Fibroblast of mammary gland (primary cell): ENCODE data around the gene RNF138.
"Not testable (repeated sequence)": the region's sequence is repeated elsewhere in the genome, so short reads cannot be mapped to it uniquely, and the experiment has no call there.

Source experiments
- DNase-seq: peaks from one replicate; pipeline ENCODE4 v3.0.0-alpha.2; 2010; ENCODE audit warnings: low read depth
- H3K4me3 ChIP-seq: 2 replicates; pipeline ENCODE4 v1.5.1; 2011; ENCODE audit warnings: low read depth, mild to moderate bottlenecking, low read length, moderate library complexity; ENCODE audit not compliant: control insufficient read depth
- TF ChIP-seq, protein P1 (sequence below): conservative IDR thresholded peaks from 2 replicates; pipeline ENCODE4 v1.5.1; 2011; ENCODE audit warnings: low read depth, low read length, inconsistent platforms; ENCODE audit not compliant: control insufficient read depth, insufficient read depth

The RNF138 gene

DNA sequence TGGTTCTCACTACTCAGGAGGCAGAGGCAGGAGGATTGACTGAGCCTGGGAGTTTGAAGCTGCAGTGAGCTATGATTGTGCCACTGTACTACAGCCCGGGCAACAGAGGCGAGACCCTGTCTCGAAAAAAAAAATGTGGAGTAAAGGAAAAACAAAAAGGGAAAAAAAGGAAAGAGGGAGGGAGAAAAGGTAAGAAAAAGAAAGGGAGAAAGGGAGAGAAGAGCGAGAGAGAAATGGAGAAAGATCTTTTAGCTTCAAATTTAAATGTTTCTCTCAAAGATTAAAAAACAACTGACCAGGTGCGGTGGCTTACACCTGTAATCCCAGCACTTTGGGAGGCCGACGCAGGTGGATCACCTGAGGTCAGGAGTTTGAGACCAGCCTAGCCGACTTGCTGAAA, 7.9 kb upstream of the RNF138 start:
- no peak for DNase-seq
- no peak overlapping the region for H3K4me3 ChIP-seq
- TF ChIP-seq, protein P1, sequence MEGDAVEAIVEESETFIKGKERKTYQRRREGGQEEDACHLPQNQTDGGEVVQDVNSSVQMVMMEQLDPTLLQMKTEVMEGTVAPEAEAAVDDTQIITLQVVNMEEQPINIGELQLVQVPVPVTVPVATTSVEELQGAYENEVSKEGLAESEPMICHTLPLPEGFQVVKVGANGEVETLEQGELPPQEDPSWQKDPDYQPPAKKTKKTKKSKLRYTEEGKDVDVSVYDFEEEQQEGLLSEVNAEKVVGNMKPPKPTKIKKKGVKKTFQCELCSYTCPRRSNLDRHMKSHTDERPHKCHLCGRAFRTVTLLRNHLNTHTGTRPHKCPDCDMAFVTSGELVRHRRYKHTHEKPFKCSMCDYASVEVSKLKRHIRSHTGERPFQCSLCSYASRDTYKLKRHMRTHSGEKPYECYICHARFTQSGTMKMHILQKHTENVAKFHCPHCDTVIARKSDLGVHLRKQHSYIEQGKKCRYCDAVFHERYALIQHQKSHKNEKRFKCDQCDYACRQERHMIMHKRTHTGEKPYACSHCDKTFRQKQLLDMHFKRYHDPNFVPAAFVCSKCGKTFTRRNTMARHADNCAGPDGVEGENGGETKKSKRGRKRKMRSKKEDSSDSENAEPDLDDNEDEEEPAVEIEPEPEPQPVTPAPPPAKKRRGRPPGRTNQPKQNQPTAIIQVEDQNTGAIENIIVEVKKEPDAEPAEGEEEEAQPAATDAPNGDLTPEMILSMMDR = no peak

DNA sequence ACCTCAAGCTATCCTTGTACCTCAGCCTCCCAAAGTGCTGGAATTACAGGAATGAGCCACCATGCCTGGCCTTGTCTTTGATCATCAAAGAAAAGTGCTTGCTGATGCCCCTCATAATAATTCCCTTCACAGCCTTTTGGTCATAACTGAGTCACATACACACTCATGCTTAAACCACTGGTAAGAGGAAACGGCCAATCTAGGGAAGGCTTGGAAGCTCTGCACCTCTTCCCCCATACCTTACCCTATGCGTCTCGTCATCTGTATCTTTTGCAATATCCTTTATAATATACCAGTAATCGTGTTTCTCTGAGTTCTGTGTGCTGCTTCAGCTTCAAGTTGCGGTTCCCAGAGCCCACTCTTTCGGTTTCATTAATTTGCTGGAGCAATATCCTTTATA, 4.8 kb upstream of the RNF138 start:
- H3K4me3 ChIP-seq = no peak overlapping the region
- TF ChIP-seq, protein P1 = no peak
- peak; percentile 90 for DNase-seq

DNA sequence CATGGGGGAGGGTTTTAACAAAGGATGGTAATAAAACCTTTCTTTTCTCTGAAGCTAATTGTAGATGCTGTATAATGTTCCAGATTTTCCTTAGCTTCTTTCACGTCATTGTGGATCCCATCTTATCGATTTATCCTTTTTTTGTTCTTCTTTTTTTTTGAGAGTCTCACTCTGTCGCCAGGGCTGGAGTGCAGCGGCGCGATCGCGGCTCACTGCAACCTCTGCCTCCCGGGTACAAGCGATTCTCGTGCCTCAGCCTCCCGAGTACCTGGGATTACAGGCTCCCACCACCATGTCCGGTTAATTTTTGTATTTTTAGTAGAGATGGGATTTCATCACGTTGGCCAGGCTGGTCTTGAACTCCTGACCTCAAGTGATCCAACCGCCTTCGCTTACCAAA, 843 bp upstream of the RNF138 start:
- not testable (repeated sequence) for DNase-seq

DNA sequence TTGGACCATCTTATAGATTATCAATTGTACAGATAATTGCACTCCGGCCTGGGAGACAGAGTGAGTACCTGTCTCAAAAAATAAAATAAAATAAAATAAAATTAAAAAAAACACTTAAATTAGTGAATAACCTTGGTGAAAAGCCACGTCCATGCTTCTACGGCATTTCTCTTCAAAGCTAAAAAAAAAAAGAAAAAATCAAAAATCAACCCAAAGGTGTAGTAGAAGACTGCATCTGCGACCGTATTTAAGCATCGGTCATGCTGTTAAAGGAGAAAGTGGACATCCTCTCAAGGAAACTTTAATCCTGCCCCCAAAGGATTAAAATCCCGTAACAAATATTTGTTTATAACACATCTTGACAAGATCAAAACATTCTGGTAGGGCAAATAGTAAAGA, 350 bp upstream of the RNF138 start:
- no peak for DNase-seq
- TF ChIP-seq, protein P1 = no peak
- peak overlapping the region; percentile 59 for H3K4me3 ChIP-seq

More for the DNA sequence above, 843 bp upstream of the RNF138 start:
- not testable (repeated sequence) for H3K4me3 ChIP-seq

DNA sequence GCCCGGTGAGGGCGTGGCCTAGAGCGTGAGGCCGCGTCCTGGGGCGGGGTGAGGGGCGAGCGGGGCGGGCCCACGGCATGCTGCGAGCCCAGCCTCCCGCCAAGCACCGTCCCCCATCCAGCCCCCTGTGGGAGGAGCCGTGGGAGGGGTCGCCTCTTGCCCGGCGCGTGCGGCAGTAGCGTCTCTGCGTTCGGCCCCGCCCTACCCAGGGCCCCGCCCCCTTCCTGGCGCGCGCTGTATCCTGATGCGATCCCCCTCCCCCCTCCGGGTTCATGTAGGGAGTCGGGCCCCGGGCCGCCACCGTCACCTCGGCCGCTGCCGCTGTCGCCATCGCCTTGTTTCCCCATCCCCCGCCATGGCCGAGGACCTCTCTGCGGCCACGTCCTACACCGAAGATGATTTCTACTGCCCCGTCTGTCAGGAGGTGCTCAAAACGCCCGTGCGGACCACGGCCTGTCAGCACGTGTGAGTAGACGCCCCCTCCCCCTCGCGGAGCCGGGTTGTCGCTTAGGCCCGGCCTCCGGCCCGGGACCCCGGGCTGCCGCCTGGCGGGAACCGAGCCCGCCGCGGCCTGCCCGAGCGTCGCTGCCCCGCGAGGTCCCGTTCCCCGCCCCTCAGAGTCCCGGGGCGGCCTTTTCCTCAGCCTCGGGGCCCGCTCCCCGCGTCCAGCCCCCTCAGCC, 888 bp downstream of the RNF138 start:
- TF ChIP-seq, protein P1 = no peak
- peak; percentile 93 for DNase-seq
- H3K4me3 ChIP-seq = peak overlapping the region; percentile 80

DNA sequence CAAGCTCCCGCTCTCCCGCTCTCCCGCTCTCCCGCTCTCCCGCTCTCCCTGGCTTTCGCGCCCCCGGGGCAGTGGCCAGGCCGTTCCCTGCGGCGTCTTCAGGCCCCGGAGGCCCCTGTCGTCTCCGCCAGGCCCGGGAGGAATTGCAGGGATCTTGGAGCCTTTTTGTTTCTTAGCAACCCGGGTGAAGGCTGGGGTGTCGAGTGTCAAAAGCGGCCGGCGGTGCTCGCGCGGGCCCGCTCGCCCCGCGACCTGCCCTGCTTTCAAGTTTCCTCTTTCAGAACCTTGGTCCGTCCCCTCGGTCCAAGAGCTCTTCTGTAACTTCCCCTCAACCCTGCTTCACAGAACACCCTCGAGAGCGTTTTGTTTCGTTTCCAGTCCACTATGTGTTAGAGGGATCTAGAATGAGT, 1.4 kb downstream of the RNF138 start:
- peak overlapping the region; percentile 80 for H3K4me3 ChIP-seq
- DNase-seq = peak; percentile 56
- TF ChIP-seq, protein P1 = no peak

DNA sequence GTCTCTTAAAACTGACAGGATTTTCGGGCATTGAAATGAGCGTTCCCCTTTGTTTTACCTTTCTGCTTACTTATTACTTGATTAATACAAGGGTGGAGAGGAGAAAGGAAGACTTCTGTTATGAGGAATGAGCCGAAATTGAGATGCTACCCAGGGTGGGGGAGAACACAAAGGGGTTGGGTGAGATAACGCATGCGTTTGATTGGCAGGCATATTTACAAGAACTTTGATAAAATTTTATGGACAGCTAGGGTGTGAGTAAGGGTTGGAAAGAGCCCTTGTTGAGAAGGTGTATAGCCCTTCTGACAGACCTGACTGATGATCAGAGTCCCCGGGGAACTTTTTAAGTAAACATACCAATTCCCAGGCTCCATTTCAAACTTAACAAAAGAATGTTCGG, 1.8 kb downstream of the RNF138 start:
- peak; percentile 12 for DNase-seq
- TF ChIP-seq, protein P1 = no peak

More for the DNA sequence above, 1.8 kb downstream of the RNF138 start:
- peak overlapping the region; percentile 80 for H3K4me3 ChIP-seq
